Stimulated activated naive CD8-positive, alpha-beta T cell treated with anti-CD3 and anti-CD28 coated beads, Interleukin-15, amount 100 ng/mL, for 72 hours (primary cell): Measurements from ENCODE around the gene SETD6.
"Not testable (repeated sequence)": the region's sequence is repeated elsewhere in the genome, so short reads cannot be mapped to it uniquely, and the experiment has no call there.

ENCODE experiments used
- ATAC-seq: fragments of 150-1000 bp; cut with Tn5 transposase; 2 replicates; pipeline ENCODE4 v1.10.0; 2021; ENCODE audit warnings: mild to moderate bottlenecking, moderate library complexity
- DNase-seq, 2 donors: peaks; one replicate each; pipeline ENCODE4 v3.0.0; 2021 to 2022
- H3K27ac Mint-ChIP-seq, 2 donors: one replicate each; pipeline ENCODE4 v1.8.0; 2022; ENCODE audit warnings: mild to moderate bottlenecking in 2 of 2, mixed read lengths in 2 of 2, moderate library complexity in 2 of 2
- H3K27me3 Mint-ChIP-seq: one replicate; pipeline ENCODE4 v1.8.0; 2022; ENCODE audit warnings: mixed read lengths
- H3K4me1 Mint-ChIP-seq: one replicate; pipeline ENCODE4 v1.8.0; 2022; ENCODE audit warnings: mild to moderate bottlenecking, mixed read lengths
- H3K4me3 Mint-ChIP-seq, 2 donors: one replicate each; pipeline ENCODE4 v1.8.0; 2022; ENCODE audit warnings: mild to moderate bottlenecking in 2 of 2, mixed read lengths in 2 of 2, moderate library complexity in 1 of 2
- H3K9me3 Mint-ChIP-seq, 2 donors: one replicate each; pipeline ENCODE4 v1.8.0; 2022; ENCODE audit warnings: mixed read lengths in 2 of 2

SETD6 gene

DNA sequence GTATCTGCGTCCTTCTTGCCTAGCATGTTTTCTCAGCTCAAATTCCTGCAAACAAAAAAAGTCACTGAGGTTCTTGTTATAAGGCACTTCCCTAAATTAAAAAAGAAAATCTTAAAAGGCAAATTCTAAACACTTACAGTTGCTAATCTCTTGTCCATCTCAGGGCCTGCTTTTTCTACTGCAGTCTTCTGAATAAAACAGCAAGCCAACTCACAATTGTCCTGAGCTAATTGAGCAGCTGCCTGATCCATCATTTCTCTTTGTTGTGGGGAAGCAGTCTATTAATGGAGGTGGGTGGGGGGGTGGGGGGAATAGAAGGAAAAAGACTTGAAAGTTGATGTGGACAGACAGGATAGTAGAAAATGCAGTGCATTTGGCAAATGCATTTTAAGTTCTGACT is 27.0 kb downstream of the SETD6 start:
- no peaks in the 10 kb centered on the region for H3K27me3 Mint-ChIP-seq
- H3K27ac Mint-ChIP-seq = no peak overlapping the region
- H3K4me3 Mint-ChIP-seq = no peak overlapping the region
- H3K9me3 Mint-ChIP-seq = no peaks in the 10 kb centered on the region
- no peak for ATAC-seq
- no peak for DNase-seq
- no peaks in the 10 kb centered on the region for H3K4me1 Mint-ChIP-seq

DNA sequence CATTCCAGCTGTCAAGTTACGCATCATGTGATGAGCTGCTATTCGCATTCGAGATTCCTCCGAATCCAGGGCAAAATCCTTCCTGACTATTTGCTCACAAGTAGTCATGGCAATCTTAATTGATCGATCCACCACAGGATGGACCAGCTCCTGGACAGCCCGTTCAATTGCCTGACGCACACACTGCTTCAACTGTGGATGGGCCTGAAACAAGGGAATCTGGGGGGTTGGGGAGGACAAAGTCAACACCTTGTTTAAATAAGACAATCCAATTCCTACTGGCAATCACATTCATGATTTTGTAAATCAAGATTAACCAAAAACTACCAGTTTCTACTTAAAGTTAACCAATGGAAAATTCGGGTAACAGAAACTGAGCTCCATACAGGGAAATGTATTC is 28.4 kb downstream of the SETD6 start:
- no peak for ATAC-seq
- Mint-ChIP-seq H3K9me3 (no peaks in the 10 kb centered on the region), H3K27me3 (no peaks in the 10 kb centered on the region), H3K4me3 (no peak overlapping the region), H3K4me1 (no peaks in the 10 kb centered on the region), H3K27ac (no peak overlapping the region)
- no peak for DNase-seq

DNA sequence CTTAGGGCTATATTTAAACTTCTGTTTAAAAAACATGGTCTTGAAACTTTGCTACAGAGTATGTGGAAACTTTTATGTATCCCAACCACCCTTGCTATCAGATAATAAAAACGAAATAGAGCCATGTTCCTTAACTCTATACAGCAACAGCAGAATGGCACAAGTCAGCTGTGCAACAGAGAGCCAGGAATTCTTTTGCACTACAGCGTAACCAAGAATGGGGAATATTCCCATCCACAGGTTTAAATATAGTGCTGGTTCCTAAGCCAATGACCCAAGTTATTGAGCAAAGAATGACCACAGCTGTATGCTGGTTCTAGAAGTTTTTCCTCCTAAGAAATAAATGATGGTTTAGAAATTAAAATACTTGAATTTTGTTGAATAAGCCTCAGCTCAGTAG is 33.1 kb downstream of the SETD6 start:
- Mint-ChIP-seq H3K27me3 (no peaks in the 10 kb centered on the region), H3K4me3 (no peak overlapping the region), H3K4me1 (no peaks in the 10 kb centered on the region), H3K9me3 (no peaks in the 10 kb centered on the region), H3K27ac (no peak overlapping the region)
- no peak for DNase-seq
- ATAC-seq = no peak

DNA sequence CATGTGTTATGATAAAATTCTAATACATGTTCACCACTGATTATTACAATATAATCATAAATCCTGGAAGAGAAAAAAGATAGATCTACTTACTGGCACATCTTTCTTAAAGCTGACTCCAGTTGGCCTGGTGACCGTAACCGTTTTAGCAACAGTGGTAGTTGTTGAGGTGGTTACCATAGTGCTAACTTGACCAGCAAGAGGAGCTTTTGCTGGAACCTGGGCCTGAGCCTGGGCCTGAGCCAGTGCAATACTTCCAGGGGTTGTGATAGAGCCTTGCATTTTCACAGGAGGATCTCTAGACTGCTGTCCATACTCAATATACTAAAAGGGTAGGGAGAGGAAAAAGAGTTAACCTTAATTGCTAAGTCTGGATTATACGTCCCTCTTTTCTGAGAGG is 36.2 kb downstream of the SETD6 start:
- H3K9me3 Mint-ChIP-seq = no peaks in the 10 kb centered on the region
- DNase-seq (no peak), ATAC-seq (no peak)
- H3K27ac Mint-ChIP-seq = peak overlapping the region in 1 of 2 donors; percentile 34
- no peak overlapping the region for H3K4me3 Mint-ChIP-seq
- H3K4me1 Mint-ChIP-seq = no peaks in the 10 kb centered on the region
- no peaks in the 10 kb centered on the region for H3K27me3 Mint-ChIP-seq

DNA sequence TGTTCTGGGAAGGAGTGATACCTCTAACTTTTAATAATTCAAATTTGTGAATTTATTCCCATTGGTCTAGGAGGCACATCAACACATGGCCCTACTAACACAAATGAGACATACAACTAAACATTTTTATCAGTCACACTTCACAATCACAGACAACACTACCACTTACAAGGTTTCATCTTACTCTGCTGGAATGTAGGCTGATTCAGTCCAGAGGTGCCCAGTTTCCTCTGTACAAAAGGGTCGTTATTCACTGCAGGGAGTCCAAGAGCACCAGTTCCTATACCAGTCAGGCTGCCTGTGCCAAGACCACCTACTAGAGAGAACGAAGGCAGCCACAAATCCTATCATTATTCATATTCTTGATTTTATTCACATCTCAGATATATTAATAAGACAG is 41.4 kb downstream of the SETD6 start:
- H3K27ac Mint-ChIP-seq = peak overlapping the region; percentile 61 to 67
- H3K9me3 Mint-ChIP-seq = no peaks in the 10 kb centered on the region
- DNase-seq (no peak), ATAC-seq (no peak)
- H3K4me3 Mint-ChIP-seq = no peak overlapping the region
- H3K4me1 Mint-ChIP-seq = no peaks in the 10 kb centered on the region
- H3K27me3 Mint-ChIP-seq = no peaks in the 10 kb centered on the region

DNA sequence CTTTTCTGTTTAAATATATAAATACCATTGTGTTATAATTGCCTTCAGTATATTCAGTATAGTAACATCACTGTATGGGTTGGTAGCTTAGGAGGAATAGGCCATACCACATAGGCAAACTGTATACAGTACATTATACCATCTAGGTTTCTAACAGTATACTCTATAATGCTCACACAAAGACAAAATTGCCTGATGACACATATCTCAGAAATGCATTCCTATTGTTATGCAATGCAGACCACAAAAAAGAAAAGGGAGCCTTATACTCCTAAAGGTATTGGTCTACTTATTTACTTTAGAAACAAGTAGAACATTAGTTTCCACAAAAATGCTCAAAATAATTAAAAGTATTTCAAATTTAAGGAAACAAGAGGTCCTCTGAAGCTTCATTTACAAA is 47.9 kb downstream of the SETD6 start:
- Mint-ChIP-seq H3K27ac (no peak overlapping the region), H3K9me3 (no peaks in the 10 kb centered on the region), H3K4me1 (no peaks in the 10 kb centered on the region), H3K4me3 (no peak overlapping the region), H3K27me3 (no peaks in the 10 kb centered on the region)
- DNase-seq = no peak
- no peak for ATAC-seq

DNA sequence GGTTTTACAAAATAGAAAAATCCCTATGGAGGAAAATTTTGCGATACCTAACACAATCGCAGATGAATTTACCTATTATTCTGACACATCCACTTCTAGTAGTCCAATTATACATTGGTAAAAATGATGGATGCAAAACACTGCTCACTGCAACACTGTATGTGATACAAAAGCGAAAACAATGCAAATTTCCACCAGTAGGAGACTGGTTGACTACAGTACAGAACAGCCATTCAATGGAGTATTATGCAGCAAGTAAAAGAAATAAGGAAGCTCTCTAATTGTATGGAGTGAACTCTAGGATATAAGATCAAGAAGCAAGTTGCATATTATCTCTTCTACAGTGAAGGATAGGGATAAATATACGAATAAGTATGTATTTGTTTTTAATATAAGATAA is 48.5 kb downstream of the SETD6 start:
- Mint-ChIP-seq H3K4me3 (no peak overlapping the region), H3K9me3 (no peaks in the 10 kb centered on the region), H3K27me3 (no peaks in the 10 kb centered on the region), H3K4me1 (no peaks in the 10 kb centered on the region), H3K27ac (no peak overlapping the region)
- DNase-seq (no peak), ATAC-seq (no peak)

DNA sequence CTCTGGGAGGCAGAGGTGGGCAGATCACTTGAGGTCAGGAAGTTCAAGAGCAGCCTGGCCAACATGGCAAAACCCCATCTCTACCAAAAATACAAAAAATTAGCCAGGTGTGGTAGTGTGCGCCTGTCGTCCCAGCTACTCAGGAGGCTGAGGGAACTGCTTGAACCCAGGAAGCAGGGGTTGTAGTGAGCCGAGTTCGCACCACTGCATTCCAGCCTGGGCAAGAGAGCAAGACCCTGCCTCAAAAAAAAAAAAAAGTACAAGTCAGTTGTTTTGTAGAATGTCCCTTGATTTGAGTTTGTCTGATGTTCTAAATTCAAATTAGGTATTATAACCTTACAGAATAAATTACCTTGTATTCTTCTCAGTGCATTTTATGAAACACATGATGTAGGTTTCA is 50.4 kb downstream of the SETD6 start:
- ATAC-seq = not testable (repeated sequence)

More for the DNA sequence above, 50.4 kb downstream of the SETD6 start:
- not testable (repeated sequence) for H3K4me3 Mint-ChIP-seq, H3K27me3 Mint-ChIP-seq, DNase-seq, H3K9me3 Mint-ChIP-seq, H3K27ac Mint-ChIP-seq
- H3K4me1 Mint-ChIP-seq = peaks cover 12% of the 10 kb centered on the region
